ENCODE results near the gene RHOD. TPM values are rescaled to one million over a fixed set of nuclear protein-coding genes. Genes with fewer than 3 reads are reported as not detected.

The RHOD gene
- polyA plus RNA-seq (2014; cell fraction: cytosol; rRNA removed) = not detected in 2 replicates
- polyA plus RNA-seq (2014; cell fraction: nucleus; rRNA removed) = not detected in 2 replicates

- no peak for DNase-seq (ENCODE audit: low spot score)
Measured at GRCh38 chr11:67056267-67057204, at the start of gene RHOD. Gene RHOD (plus strand): TSS chr11:67056847. CDS start chr11:67056903, 56 bp downstream.

GRCh38 chr11:67007126-67007525, 49.5 kb upstream of the RHOD start:
- DNase-seq (ENCODE audit: low spot score) = no peak

- DNase-seq (ENCODE audit: low spot score) = no peak
Measured at GRCh38 chr11:67010296-67010905, 46.2 kb upstream of the RHOD start.

- DNase-seq (ENCODE audit: low spot score) = no peak
Measured at GRCh38 chr11:67013511-67014045, 43.1 kb upstream of the RHOD start.

- no peak for DNase-seq (ENCODE audit: low spot score)
Measured at GRCh38 chr11:67014343-67014742, 42.3 kb upstream of the RHOD start.

GRCh38 chr11:67015048-67015447, 41.6 kb upstream of the RHOD start:
- DNase-seq (ENCODE audit: low spot score) = no peak

GRCh38 chr11:67016550-67016949, 40.1 kb upstream of the RHOD start:
- DNase-seq (ENCODE audit: low spot score) = no peak

- no peak for DNase-seq (ENCODE audit: low spot score)
Measured at GRCh38 chr11:67020949-67021348, 35.7 kb upstream of the RHOD start.

- no peak for DNase-seq (ENCODE audit: low spot score)
Measured at GRCh38 chr11:67022341-67022933, 34.2 kb upstream of the RHOD start.

GRCh38 chr11:67022961-67023956, 33.4 kb upstream of the RHOD start, which contains the start of gene SYT12:
Gene SYT12 (plus strand): TSS chr11:67023134. CDS start chr11:67030145, 7,011 bp downstream.
- no peak for DNase-seq (ENCODE audit: low spot score)

GRCh38 chr11:67023957-67024353, 32.7 kb upstream of the RHOD start:
- no peak for DNase-seq (ENCODE audit: low spot score)

- no peak for DNase-seq (ENCODE audit: low spot score)
Measured at GRCh38 chr11:67024410-67024809, 32.2 kb upstream of the RHOD start.

GRCh38 chr11:67024966-67025365, 31.7 kb upstream of the RHOD start:
- no peak for DNase-seq (ENCODE audit: low spot score)

- DNase-seq (ENCODE audit: low spot score) = no peak
Measured at GRCh38 chr11:67025750-67026149, 30.9 kb upstream of the RHOD start.

- no peak for DNase-seq (ENCODE audit: low spot score)
Measured at GRCh38 chr11:67026941-67027340, 29.7 kb upstream of the RHOD start.

- no peak for DNase-seq (ENCODE audit: low spot score)
Measured at GRCh38 chr11:67027483-67027930, 29.1 kb upstream of the RHOD start.

GRCh38 chr11:67027943-67028542, 28.6 kb upstream of the RHOD start:
- DNase-seq (ENCODE audit: low spot score) = no peak

GRCh38 chr11:67029146-67029545, 27.5 kb upstream of the RHOD start:
- DNase-seq (ENCODE audit: low spot score) = no peak

- no peak for DNase-seq (ENCODE audit: low spot score)
Measured at GRCh38 chr11:67030976-67031375, 25.7 kb upstream of the RHOD start.
